Endothelial cell of umbilical vein (primary cell): ENCODE data around the gene LCLAT1.

Source experiments
- CTCF ChIP-seq, 2 donors: IDR thresholded peaks; 1 replicate in 1 of 2; 2 replicates in 1 of 2; pipeline ENCODE4 v1.5.1; 2011; ENCODE audit warnings: low read length in 2 of 2, mild to moderate bottlenecking in 2 of 2, moderate library complexity in 2 of 2, control low read depth in 1 of 2, inconsistent platforms in 1 of 2, low read depth in 1 of 2; ENCODE audit not compliant: insufficient read depth in 1 of 2; ENCODE audit errors: extremely low read depth in 1 of 2
- GATA2 ChIP-seq: IDR thresholded peaks from 2 replicates; pipeline ENCODE4 v1.7.0; 2011; ENCODE audit warnings: low read depth, mild to moderate bottlenecking, moderate library complexity, mixed read lengths, low read length; ENCODE audit not compliant: insufficient read length, insufficient read depth

GRCh38 chr2:30580391-30580790 is 133.3 kb downstream of the LCLAT1 start:
- TF ChIP-seq CTCF (IDR thresholded peaks at IDR 0.05; ENCODE audit: extremely low read depth in 1 of 2, insufficient read depth in 1 of 2, low read depth in 1 of 2, low read length in 2 of 2) = no peak
- TF ChIP-seq GATA2 = no peak
